Fibroblast of villous mesenchyme (primary cell): ENCODE measurements around the gene SOX5. TPM values are rescaled to one million over a fixed set of nuclear protein-coding genes. Genes with fewer than 3 reads are reported as not detected.

ENCODE experiments used
- DNase-seq: peaks from one replicate; pipeline ENCODE4 v3.0.0-alpha.2; 2010; ENCODE audit warnings: low read depth
- H3K4me3 ChIP-seq: 2 replicates; pipeline ENCODE4 v1.5.1; 2011; ENCODE audit warnings: low read depth, mild to moderate bottlenecking, low read length
- total RNA-seq: library from RNA; depleted of rRNA; stranded (reverse); fragments of >200 nt; gene quantifications from 2 replicates; pipeline ENCODE4 v1.2.3, GENCODE V29; 2012
- TF ChIP-seq, protein P1 (sequence below): IDR thresholded peaks from 2 replicates; pipeline ENCODE4 v1.5.1; 2012; ENCODE audit warnings: low read depth, mild to moderate bottlenecking, low read length; ENCODE audit not compliant: insufficient read depth

SOX5 gene
- total RNA-seq, 1 donor = 13.8 TPM

GRCh38 chr12:23655884-23656283 is 293.6 kb downstream of the SOX5 start:
- TF ChIP-seq, protein P1, sequence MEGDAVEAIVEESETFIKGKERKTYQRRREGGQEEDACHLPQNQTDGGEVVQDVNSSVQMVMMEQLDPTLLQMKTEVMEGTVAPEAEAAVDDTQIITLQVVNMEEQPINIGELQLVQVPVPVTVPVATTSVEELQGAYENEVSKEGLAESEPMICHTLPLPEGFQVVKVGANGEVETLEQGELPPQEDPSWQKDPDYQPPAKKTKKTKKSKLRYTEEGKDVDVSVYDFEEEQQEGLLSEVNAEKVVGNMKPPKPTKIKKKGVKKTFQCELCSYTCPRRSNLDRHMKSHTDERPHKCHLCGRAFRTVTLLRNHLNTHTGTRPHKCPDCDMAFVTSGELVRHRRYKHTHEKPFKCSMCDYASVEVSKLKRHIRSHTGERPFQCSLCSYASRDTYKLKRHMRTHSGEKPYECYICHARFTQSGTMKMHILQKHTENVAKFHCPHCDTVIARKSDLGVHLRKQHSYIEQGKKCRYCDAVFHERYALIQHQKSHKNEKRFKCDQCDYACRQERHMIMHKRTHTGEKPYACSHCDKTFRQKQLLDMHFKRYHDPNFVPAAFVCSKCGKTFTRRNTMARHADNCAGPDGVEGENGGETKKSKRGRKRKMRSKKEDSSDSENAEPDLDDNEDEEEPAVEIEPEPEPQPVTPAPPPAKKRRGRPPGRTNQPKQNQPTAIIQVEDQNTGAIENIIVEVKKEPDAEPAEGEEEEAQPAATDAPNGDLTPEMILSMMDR = no peak
- DNase-seq = no peak
- no peak overlapping the region for H3K4me3 ChIP-seq

- no peak for DNase-seq
- TF ChIP-seq, protein P1 = no peak
- no peak overlapping the region for H3K4me3 ChIP-seq
These were observed 294.4 kb downstream of the SOX5 start for GRCh38 chr12:23655112-23655511.

GRCh38 chr12:23648546-23648945 is 300.9 kb downstream of the SOX5 start:
- TF ChIP-seq, protein P1 = no peak
- no peak for DNase-seq
- no peak overlapping the region for H3K4me3 ChIP-seq

DNA sequence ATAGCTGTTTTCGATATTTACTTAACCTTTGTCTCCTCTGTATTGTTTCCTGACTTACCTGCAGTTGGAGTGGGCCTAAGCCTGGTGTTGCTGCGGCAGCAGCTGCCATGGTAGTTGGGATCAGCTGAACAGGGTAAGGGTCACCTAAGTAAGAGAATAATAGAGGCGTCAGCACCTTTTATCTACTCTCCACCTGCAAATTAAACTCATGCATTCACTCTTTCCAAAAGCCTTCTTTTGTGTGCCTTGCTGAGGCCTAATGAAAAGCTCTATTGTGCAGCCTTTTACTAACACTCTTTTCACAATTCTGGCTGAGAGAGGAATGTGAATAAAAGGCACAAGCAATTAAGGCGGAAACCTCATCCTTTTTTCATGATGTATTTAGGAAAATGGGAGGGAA is 308.7 kb downstream of the SOX5 start:
- H3K4me3 ChIP-seq = no peak overlapping the region
- DNase-seq = no peak
- TF ChIP-seq, protein P1 = no peak

GRCh38 chr12:23634344-23634743 is 315.1 kb downstream of the SOX5 start:
- no peak for DNase-seq
- no peak overlapping the region for H3K4me3 ChIP-seq

GRCh38 chr12:23631786-23632377 is 317.6 kb downstream of the SOX5 start:
- DNase-seq = no peak
- TF ChIP-seq, protein P1 = no peak
- H3K4me3 ChIP-seq = no peak overlapping the region

More at GRCh38 chr12:23634344-23634743, 315.1 kb downstream of the SOX5 start:
- TF ChIP-seq, protein P1 = no peak

GRCh38 chr12:23630524-23630923 is 318.9 kb downstream of the SOX5 start:
- H3K4me3 ChIP-seq = no peak overlapping the region
- no peak for DNase-seq
- TF ChIP-seq, protein P1 = no peak
